ENCODE measurements around the gene MPPED1. TPM values are rescaled to one million over a fixed set of nuclear protein-coding genes. Genes with fewer than 3 reads are reported as not detected.

The MPPED1 gene
- total RNA-seq, 1 experiment from 2014 or later = 0.28 TPM

DNA sequence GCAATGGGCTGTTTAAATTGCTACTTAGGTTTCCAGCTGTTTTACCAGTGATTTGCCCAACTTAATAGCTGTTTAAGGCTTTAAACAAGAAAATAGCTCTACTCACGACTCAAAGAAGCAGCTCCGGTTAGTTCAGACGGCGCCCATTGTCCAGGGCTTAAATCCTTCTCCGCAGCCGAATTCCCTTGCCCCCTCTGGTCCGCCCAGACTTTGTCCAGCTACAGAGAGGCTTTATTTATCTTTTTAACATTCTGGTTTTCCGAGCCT, 47.7 kb upstream of the MPPED1 start:
- Histone ChIP-seq H2BK5ac (ENCODE audit: insufficient read length, low read length) (no peak overlapping the region), H3K23ac (ENCODE audit: insufficient read length, low read depth, low read length) (no peak overlapping the region), H3K9me3 (ENCODE audit: control insufficient read depth, low read depth, low read length) (no peaks in the 10 kb centered on the region), H3K18ac (ENCODE audit: insufficient read length, low read depth, low read length) (no peak overlapping the region), H3T11ph (ENCODE audit: low read length) (no peak overlapping the region), H2BK15ac (ENCODE audit: low read depth, low read length) (no peak overlapping the region), H3K4me1 (ENCODE audit: insufficient read depth, low read length) (no peaks in the 10 kb centered on the region), H4K91ac (ENCODE audit: insufficient read length, low read depth, low read length) (no peak overlapping the region), H3K27ac (ENCODE audit: insufficient read length, low read depth, low read length) (no peak overlapping the region), H3K14ac (ENCODE audit: insufficient read depth, low read length) (no peak overlapping the region), H2BK120ac (ENCODE audit: low read depth, low read length, poor library complexity, severe bottlenecking) (no peak overlapping the region), H4K20me1 (ENCODE audit: control insufficient read depth, insufficient read depth, insufficient read length) (no peaks in the 10 kb centered on the region), H3K4me2 (ENCODE audit: insufficient read depth, insufficient read length, low read length) (no peak overlapping the region), H2BK12ac (ENCODE audit: insufficient read length, low read depth, low read length) (no peak overlapping the region), H3K56ac (ENCODE audit: insufficient read length, low read depth, low read length) (no peak overlapping the region), H3K27me3 (ENCODE audit: insufficient read depth, low read length) (no peaks in the 10 kb centered on the region), H4K8ac (replicated peaks; ENCODE audit: insufficient read length, low read depth, low read length) (no peak overlapping the region), H4K5ac (ENCODE audit: insufficient read length, low read depth, low read length) (no peak overlapping the region), H3K23me2 (ENCODE audit: insufficient read length, low read depth, low read length, poor library complexity, severe bottlenecking) (no peaks in the 10 kb centered on the region), H3K79me1 (ENCODE audit: insufficient read depth, low read depth, low read length, poor library complexity, severe bottlenecking) (no peaks in the 10 kb centered on the region), H2AK5ac (ENCODE audit: insufficient read length, low read length) (no peak overlapping the region), H3K4ac (ENCODE audit: low read depth, low read length) (no peak overlapping the region), H2BK20ac (ENCODE audit: low read depth, low read length, poor library complexity, severe bottlenecking) (no peak overlapping the region), H3K9ac (ENCODE audit: extremely low read depth, insufficient read length, low read length) (no peak overlapping the region), H2AFZ (ENCODE audit: low read length) (no peak overlapping the region), H3K79me2 (ENCODE audit: insufficient read depth, low read length) (no peaks in the 10 kb centered on the region)
- no CpG with 5 or more reads among the region's 8 CpGs for WGBS (ENCODE audit: extremely low coverage, insufficient read length, low lambda C conversion rate)
- no peak overlapping the region for H3K27ac Mint-ChIP-seq
- no peak for DNase-seq
- peaks cover 5 to 18% of the 10 kb centered on the region in 2 experiments for H3K4me1 Mint-ChIP-seq
- H3K9me3 Mint-ChIP-seq = no peaks in the 10 kb centered on the region
- no peaks in the 10 kb centered on the region for H3K36me3 Mint-ChIP-seq (ENCODE audit: insufficient read depth in 1 of 3, low read depth in 3 of 3)
- TF ChIP-seq, protein P1, sequence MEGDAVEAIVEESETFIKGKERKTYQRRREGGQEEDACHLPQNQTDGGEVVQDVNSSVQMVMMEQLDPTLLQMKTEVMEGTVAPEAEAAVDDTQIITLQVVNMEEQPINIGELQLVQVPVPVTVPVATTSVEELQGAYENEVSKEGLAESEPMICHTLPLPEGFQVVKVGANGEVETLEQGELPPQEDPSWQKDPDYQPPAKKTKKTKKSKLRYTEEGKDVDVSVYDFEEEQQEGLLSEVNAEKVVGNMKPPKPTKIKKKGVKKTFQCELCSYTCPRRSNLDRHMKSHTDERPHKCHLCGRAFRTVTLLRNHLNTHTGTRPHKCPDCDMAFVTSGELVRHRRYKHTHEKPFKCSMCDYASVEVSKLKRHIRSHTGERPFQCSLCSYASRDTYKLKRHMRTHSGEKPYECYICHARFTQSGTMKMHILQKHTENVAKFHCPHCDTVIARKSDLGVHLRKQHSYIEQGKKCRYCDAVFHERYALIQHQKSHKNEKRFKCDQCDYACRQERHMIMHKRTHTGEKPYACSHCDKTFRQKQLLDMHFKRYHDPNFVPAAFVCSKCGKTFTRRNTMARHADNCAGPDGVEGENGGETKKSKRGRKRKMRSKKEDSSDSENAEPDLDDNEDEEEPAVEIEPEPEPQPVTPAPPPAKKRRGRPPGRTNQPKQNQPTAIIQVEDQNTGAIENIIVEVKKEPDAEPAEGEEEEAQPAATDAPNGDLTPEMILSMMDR (conservative IDR thresholded peaks at IDR 0.05) = no peak
- H3K27me3 Mint-ChIP-seq (ENCODE audit: low read depth) = peaks cover 10% of the 10 kb centered on the region
- no peak overlapping the region for H3K4me3 Mint-ChIP-seq

Measured in H9 (cell line).